Astrocyte of the spinal cord (primary cell): ENCODE measurements around the gene FADS2.

Experiments
- DNase-seq: peaks from one replicate; pipeline ENCODE4 v3.0.0; 2011; ENCODE audit warnings: low read depth, low spot score
- H3K4me3 ChIP-seq: 2 replicates; pipeline ENCODE4 v1.5.1; 2011; ENCODE audit warnings: low read depth, mild to moderate bottlenecking, low read length, moderate library complexity
- CTCF ChIP-seq: IDR thresholded peaks from 2 replicates; pipeline ENCODE4 v1.5.1; 2012; ENCODE audit warnings: low read depth, mild to moderate bottlenecking, low read length, inconsistent platforms
- in situ Hi-C: cut with HindIII; loops from 2 replicates; pipeline ENCODE4 v1.10.0; 2017; ENCODE audit warnings: low sequenced_read_pairs

The FADS2 gene

GRCh38 chr11:61842528-61842820 is 14.4 kb downstream of the FADS2 start:
- in situ Hi-C loops = no loop called here
- TF ChIP-seq CTCF = no peak
- DNase-seq = no peak
- no peak overlapping the region for H3K4me3 ChIP-seq

- in situ Hi-C loops = no loop called here
- TF ChIP-seq CTCF = no peak
- DNase-seq = no peak
- no peak overlapping the region for H3K4me3 ChIP-seq
Observed at GRCh38 chr11:61844909-61845565, 16.9 kb downstream of the FADS2 start.

DNA sequence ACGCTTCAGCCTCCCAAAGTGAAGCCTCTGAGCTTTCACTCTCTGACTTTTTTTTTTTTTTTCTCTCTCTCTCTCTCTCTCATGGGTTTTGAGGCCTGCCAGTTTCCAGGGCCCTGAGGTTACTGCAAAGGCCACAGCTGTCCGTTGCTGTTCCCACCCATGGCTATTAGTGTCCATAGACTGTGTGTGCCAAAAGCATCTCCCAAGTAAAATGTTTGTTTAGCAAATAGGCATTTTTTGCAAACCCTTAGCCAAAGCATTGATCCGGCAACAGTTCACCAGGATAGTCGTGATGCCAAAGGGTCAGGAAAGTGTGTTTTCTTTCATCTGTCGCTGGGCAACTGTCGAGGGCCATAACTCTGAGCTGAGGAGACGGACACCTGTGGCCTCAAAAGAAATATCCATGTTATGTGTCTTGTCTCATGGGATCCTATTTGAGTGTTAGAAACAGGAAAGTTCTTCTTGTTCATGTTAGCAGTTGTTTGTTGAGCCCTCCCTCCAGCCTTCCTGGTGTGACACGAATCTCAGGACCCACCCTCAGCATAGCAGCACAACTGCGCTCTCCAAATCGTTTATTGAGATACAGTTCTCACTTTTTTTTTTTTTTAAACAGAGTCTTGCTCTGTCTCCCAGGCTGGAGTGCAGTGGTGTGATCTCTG is 18.4 kb downstream of the FADS2 start:
- in situ Hi-C loops = no loop called here
- TF ChIP-seq CTCF = no peak
- DNase-seq = no peak
- no peak overlapping the region for H3K4me3 ChIP-seq

DNA sequence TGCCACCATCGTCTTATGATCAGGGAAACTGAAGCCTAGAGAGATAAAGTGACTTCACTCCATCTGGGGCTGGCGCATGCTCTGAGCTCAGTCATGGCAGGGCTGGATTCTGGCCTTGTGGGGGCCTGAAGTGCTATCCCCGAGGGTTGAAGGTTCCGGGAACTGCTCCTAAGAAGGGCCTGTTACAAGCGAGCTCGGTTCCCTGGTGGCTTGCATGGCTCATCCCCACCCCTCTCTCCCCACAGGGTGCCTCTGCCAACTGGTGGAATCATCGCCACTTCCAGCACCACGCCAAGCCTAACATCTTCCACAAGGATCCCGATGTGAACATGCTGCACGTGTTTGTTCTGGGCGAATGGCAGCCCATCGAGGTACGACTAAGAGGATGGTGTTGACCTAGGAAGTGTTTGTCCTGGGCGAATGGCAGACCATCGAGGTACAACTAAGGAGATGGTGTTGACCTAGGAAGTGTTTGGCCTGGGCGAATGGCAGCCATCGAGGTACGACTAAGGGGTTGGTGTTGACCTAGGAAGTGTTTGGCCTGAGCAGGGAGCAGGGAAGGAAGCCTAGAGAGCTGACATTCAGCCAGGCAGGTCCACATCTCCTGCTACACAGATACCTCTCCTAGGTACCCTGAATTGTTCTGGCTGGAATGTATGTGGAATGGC is 19.9 kb downstream of the FADS2 start:
- DNase-seq = no peak
- TF ChIP-seq CTCF = no peak
- no peak overlapping the region for H3K4me3 ChIP-seq
- in situ Hi-C loops = no loop called here

GRCh38 chr11:61848631-61849030 is 20.5 kb downstream of the FADS2 start:
- in situ Hi-C loops = no loop called here
- no peak overlapping the region for H3K4me3 ChIP-seq
- TF ChIP-seq CTCF = no peak
- DNase-seq = no peak

- no peak overlapping the region for H3K4me3 ChIP-seq
- no peak for DNase-seq
- in situ Hi-C loops = no loop called here
- TF ChIP-seq CTCF = no peak
Observed at GRCh38 chr11:61850687-61851086, 22.6 kb downstream of the FADS2 start.
